Omental fat pad (tissue), 4 donors: ENCODE data around the gene RGS10. TPM values are rescaled to one million over a fixed set of nuclear protein-coding genes. Genes with fewer than 3 reads are reported as not detected.

Experiments used
- ATAC-seq: fragments of 150-250 bp; one replicate; pipeline ENCODE4 v1.9.1; 2016; ENCODE audit warnings: mild to moderate bottlenecking, moderate library complexity; ENCODE audit not compliant: low FRiP score
- DNase-seq: peaks from one replicate; pipeline ENCODE4 v3.0.0-alpha.2; 2019; ENCODE audit warnings: low spot score
- CTCF ChIP-seq, 3 donors: fragments of 450-650 bp; IDR thresholded peaks; one replicate each; pipeline ENCODE4 v1.5.1; 2016 to 2017; ENCODE audit warnings: antibody characterized with exemption in 3 of 3, mild to moderate bottlenecking in 3 of 3, moderate library complexity in 2 of 3
- total RNA-seq, 4 donors: library from RNA; depleted of rRNA; stranded (reverse); fragments of >200 nt; gene quantifications; one replicate each; pipeline ENCODE4 v1.1.0, GENCODE V29; 2016

Gene RGS10
- total RNA-seq, 4 donors from 2014 or later, result 12.3 to 40.2 (median 18.7) TPM

GRCh38 chr10:119483839-119484238 is 58.7 kb downstream of the RGS10 start:
- no peak for TF ChIP-seq CTCF (IDR thresholded peaks at IDR 0.05)
- DNase-seq (no peak), ATAC-seq (no peak)

- DNase-seq (no peak), ATAC-seq (no peak)
- TF ChIP-seq CTCF (IDR thresholded peaks at IDR 0.05), result no peak
These were observed 59.5 kb downstream of the RGS10 start for GRCh38 chr10:119483001-119483400.

- TF ChIP-seq CTCF (IDR thresholded peaks at IDR 0.05), result no peak
- no peak for DNase-seq
- ATAC-seq, result no peak
These were observed 60.6 kb downstream of the RGS10 start for GRCh38 chr10:119481781-119482426.

- DNase-seq (no peak), ATAC-seq (no peak)
- TF ChIP-seq CTCF (IDR thresholded peaks at IDR 0.05), result no peak
These were observed 61.9 kb downstream of the RGS10 start for GRCh38 chr10:119480667-119481066.

GRCh38 chr10:119479532-119479931 is 63.0 kb downstream of the RGS10 start:
- no peak for TF ChIP-seq CTCF (IDR thresholded peaks at IDR 0.05)
- DNase-seq, result no peak
- ATAC-seq, result no peak

- no peak for DNase-seq
- no peak for ATAC-seq
- TF ChIP-seq CTCF (IDR thresholded peaks at IDR 0.05), result no peak
These were observed 63.6 kb downstream of the RGS10 start for GRCh38 chr10:119478811-119479341.

- TF ChIP-seq CTCF (IDR thresholded peaks at IDR 0.05), result no peak
- no peak for ATAC-seq
These were observed 64.3 kb downstream of the RGS10 start for GRCh38 chr10:119478111-119478802.

More at GRCh38 chr10:119478111-119478802, 64.3 kb downstream of the RGS10 start:
- DNase-seq, result no peak
